HepG2 (cell line): ENCODE results near the gene MACROD2. TPM values are rescaled to one million over a fixed set of nuclear protein-coding genes. Genes with fewer than 3 reads are reported as not detected.

Experiments used
- DR1 ChIP-seq: sonication (generic); formaldehyde crosslinking; IDR thresholded peaks from 2 replicates; pipeline ENCODE4 v1.8.0; 2021; ENCODE audit warnings: mild to moderate bottlenecking, missing genetic modification reagents, inconsistent platforms
- TOPORS ChIP-seq: sonication (generic); formaldehyde crosslinking; IDR thresholded peaks from 2 replicates; pipeline ENCODE4 v1.8.0; 2023; ENCODE audit warnings: mild to moderate bottlenecking, missing genetic modification reagents
- ZMYM2 ChIP-seq: sonication (generic); formaldehyde crosslinking; IDR thresholded peaks from 2 replicates; pipeline ENCODE4 v1.8.0; 2022; ENCODE audit warnings: mild to moderate bottlenecking, missing genetic modification reagents
- ZMYM3 ChIP-seq: sonication (generic); formaldehyde crosslinking; IDR thresholded peaks from 2 replicates; pipeline ENCODE4 v1.5.1; 2020; ENCODE audit warnings: mild to moderate bottlenecking, missing genetic modification reagents
- ZNF768 ChIP-seq: sonication (generic); formaldehyde crosslinking; IDR thresholded peaks from 2 replicates; pipeline ENCODE4 v1.4.0; 2020; ENCODE audit warnings: missing genetic modification reagents
- polyA plus RNA-seq, 8 experiments: library from polyadenylated mRNA; depleted of rRNA in 3 of 8; stranded (reverse) in 7 of 8; unstranded in 1 of 8; fragments of >200 nt; fragmentation: Illumina TruSeq in 4 of 8; extraction: Trizol in 4 of 8; gene quantifications; 2 replicates each; pipeline versions ENCODE4 v1.2.1 to v1.2.3, GENCODE V29; 2011 to 2016; ENCODE audit warnings: low read depth in 4 of 8, missing spikeins in 1 of 8, mixed read lengths in 1 of 8; ENCODE audit not compliant: insufficient read depth in 1 of 8
- total RNA-seq, 5 experiments: library from RNA; depleted of rRNA; stranded (reverse); fragments of >200 nt; fragmentation: Illumina TruSeq; extraction: Trizol; gene quantifications; 2 replicates each; pipeline ENCODE4 v1.2.3, GENCODE V29; 2016; ENCODE audit warnings: low read depth in 1 of 5
- TF ChIP-seq, protein P1 (sequence below): sonication (generic); formaldehyde crosslinking; IDR thresholded peaks from 2 replicates; pipeline ENCODE4 v1.4.0; 2020; ENCODE audit warnings: missing genetic modification reagents
- TF ChIP-seq, protein P2 (sequence below): sonication (generic); formaldehyde crosslinking; IDR thresholded peaks from 2 replicates; pipeline ENCODE4 v1.5.1; 2020; ENCODE audit warnings: mild to moderate bottlenecking, missing genetic modification reagents

The MACROD2 gene
- total and polyA plus RNA-seq, 2 of the 13 experiments (the other 11 are each of a cell fraction or from before 2014, with no cell fraction given): 0.13 to 0.51 TPM

DNA sequence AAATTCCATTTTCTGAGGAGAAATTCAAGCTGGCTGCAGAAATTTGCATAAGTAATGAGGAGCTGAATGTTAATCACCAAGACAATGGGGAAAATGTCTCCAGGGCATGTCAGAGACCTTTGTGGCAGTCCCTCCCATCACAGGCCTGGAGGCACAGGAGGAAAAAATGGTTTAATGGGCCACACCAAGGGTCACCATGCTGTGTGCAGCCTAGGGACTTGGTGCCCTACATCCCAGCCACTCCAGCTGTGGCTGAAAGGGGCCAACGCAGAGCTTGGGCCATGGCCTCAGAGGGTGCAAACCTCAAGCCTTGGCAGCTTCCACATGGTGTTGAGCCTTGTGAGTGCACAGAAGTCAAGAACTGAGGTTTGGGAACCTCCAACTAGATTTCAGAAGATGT lies 987.0 kb downstream of the MACROD2 start (continued):
- TF ChIP-seq, protein P1, sequence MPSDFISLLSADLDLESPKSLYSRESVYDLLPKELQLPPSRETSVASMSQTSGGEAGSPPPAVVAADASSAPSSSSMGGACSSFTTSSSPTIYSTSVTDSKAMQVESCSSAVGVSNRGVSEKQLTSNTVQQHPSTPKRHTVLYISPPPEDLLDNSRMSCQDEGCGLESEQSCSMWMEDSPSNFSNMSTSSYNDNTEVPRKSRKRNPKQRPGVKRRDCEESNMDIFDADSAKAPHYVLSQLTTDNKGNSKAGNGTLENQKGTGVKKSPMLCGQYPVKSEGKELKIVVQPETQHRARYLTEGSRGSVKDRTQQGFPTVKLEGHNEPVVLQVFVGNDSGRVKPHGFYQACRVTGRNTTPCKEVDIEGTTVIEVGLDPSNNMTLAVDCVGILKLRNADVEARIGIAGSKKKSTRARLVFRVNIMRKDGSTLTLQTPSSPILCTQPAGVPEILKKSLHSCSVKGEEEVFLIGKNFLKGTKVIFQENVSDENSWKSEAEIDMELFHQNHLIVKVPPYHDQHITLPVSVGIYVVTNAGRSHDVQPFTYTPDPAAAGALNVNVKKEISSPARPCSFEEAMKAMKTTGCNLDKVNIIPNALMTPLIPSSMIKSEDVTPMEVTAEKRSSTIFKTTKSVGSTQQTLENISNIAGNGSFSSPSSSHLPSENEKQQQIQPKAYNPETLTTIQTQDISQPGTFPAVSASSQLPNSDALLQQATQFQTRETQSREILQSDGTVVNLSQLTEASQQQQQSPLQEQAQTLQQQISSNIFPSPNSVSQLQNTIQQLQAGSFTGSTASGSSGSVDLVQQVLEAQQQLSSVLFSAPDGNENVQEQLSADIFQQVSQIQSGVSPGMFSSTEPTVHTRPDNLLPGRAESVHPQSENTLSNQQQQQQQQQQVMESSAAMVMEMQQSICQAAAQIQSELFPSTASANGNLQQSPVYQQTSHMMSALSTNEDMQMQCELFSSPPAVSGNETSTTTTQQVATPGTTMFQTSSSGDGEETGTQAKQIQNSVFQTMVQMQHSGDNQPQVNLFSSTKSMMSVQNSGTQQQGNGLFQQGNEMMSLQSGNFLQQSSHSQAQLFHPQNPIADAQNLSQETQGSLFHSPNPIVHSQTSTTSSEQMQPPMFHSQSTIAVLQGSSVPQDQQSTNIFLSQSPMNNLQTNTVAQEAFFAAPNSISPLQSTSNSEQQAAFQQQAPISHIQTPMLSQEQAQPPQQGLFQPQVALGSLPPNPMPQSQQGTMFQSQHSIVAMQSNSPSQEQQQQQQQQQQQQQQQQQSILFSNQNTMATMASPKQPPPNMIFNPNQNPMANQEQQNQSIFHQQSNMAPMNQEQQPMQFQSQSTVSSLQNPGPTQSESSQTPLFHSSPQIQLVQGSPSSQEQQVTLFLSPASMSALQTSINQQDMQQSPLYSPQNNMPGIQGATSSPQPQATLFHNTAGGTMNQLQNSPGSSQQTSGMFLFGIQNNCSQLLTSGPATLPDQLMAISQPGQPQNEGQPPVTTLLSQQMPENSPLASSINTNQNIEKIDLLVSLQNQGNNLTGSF (CRISPR knock-in tag): 0 out of 2 replicates have a peak, but pooled peaks have one; percentile 25
- TF ChIP-seq TOPORS (peak; percentile 80), ZMYM3 (CRISPR knock-in tag) (0 out of 2 replicates have a peak, but pooled peaks have one; percentile 22), ZNF768 (CRISPR knock-in tag) (0 out of 2 replicates have a peak, but pooled peaks have one; percentile 48), ZMYM2 (CRISPR knock-in tag) (0 out of 2 replicates have a peak, but pooled peaks have one; percentile 31), DR1 (CRISPR knock-in tag) (peak; percentile 20; the same call in 1 of the 2 replicates)
- TF ChIP-seq, protein P2, sequence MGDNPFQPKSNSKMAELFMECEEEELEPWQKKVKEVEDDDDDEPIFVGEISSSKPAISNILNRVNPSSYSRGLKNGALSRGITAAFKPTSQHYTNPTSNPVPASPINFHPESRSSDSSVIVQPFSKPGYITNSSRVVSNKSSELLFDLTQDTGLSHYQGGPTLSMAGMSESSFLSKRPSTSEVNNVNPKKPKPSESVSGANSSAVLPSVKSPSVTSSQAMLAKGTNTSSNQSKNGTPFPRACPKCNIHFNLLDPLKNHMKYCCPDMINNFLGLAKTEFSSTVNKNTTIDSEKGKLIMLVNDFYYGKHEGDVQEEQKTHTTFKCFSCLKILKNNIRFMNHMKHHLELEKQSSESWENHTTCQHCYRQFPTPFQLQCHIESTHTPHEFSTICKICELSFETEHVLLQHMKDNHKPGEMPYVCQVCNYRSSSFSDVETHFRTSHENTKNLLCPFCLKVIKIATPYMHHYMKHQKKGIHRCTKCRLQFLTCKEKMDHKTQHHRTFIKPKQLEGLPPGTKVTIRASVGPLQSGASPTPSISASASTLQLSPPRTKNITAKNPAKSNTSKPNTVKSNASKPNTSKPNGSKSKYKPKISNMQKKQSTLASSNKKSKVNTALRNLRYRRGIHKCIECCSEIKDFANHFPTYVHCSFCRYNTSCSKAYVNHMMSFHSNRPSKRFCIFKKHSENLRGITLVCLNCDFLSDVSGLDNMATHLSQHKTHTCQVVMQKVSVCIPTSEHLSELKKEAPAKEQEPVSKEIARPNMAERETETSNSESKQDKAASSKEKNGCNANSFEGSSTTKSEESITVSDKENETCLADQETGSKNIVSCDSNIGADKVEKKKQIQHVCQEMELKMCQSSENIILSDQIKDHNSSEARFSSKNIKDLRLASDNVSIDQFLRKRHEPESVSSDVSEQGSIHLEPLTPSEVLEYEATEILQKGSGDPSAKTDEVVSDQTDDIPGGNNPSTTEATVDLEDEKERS (CRISPR knock-in tag): peak; percentile 99
